H1 (cell line): Measurements from ENCODE around the gene CCSER2. TPM values are rescaled to one million over a fixed set of nuclear protein-coding genes. Genes with fewer than 3 reads are reported as not detected.

ENCODE experiments used
- CTCF ChIA-PET: fragments of 300-600 bp; sonication (Branson Sonifier 250); formaldehyde crosslinking; loops from one replicate; lab custom pipeline; 2021; ENCODE audit not compliant: partially characterized antibody; lab: Charles Lee
- POLR2A ChIA-PET: fragments of 300-600 bp; sonication (Branson Sonifier 250); formaldehyde crosslinking; loops from one replicate; lab custom pipeline; 2021; ENCODE audit warnings: inconsistent platforms; ENCODE audit not compliant: partially characterized antibody; lab: Charles Lee
- DNase-seq, 2 experiments: peaks; one replicate each; pipeline versions ENCODE4 v3.0.0 to v3.0.0-alpha.2; 2010 to 2022; ENCODE audit warnings: low spot score in 2 of 2, low read depth in 1 of 2, mixed read lengths in 1 of 2
- FAIRE-seq: peaks from 2 replicates; lab custom pipeline; 2011; peaks lifted over from hg19 to GRCh38; lab: Jason Lieb, UNC
- H2AFZ ChIP-seq: 2 replicates; pipeline ENCODE4 v1.8.1; 2012; ENCODE audit warnings: low read length, inconsistent platforms
- H2AK5ac ChIP-seq: 2 replicates; pipeline ENCODE4 v1.6.1; 2013; ENCODE audit warnings: low read depth, low read length
- H2BK120ac ChIP-seq: replicated peaks from 2 replicates; pipeline ENCODE3; 2013; ENCODE audit warnings: low read depth, low read length, inconsistent platforms
- H2BK12ac ChIP-seq: 2 replicates; pipeline ENCODE4 v1.6.1; 2013; ENCODE audit warnings: low read depth, low read length
- H2BK15ac ChIP-seq: 2 replicates; pipeline ENCODE4 v1.6.1; 2013; ENCODE audit warnings: low read length
- H2BK20ac ChIP-seq: 2 replicates; pipeline ENCODE4 v1.6.1; 2013; ENCODE audit warnings: low read length
- H2BK5ac ChIP-seq: 2 replicates; pipeline ENCODE4 v1.6.1; 2013; ENCODE audit warnings: low read depth, low read length
- H3K14ac ChIP-seq: 2 replicates; pipeline ENCODE4 v1.6.1; 2013; ENCODE audit warnings: inconsistent platforms; ENCODE audit not compliant: insufficient read length
- H3K18ac ChIP-seq: 2 replicates; pipeline ENCODE4 v1.6.1; 2013; ENCODE audit warnings: low read length; ENCODE audit errors: extremely low read depth
- H3K23ac ChIP-seq: 2 replicates; pipeline ENCODE4 v1.6.1; 2013; ENCODE audit warnings: inconsistent platforms; ENCODE audit not compliant: insufficient read length
- H3K23me2 ChIP-seq: 2 replicates; pipeline ENCODE4 v1.6.1; 2013; ENCODE audit warnings: low read depth, low read length
- H3K27ac ChIP-seq: 2 replicates; pipeline ENCODE4 v1.6.1; 2011; ENCODE audit warnings: low read depth, low read length, inconsistent platforms
- H3K27me3 ChIP-seq, 4 experiments: replicated peaks in 1 of 4; 1 replicate in 1 of 4; 2 replicates in 3 of 4; pipeline versions ENCODE4 v1.6.1 to v1.8.1; 2011 to 2013; ENCODE audit warnings: low read length in 3 of 4, mild to moderate bottlenecking in 3 of 4, inconsistent platforms in 2 of 4, mixed read lengths in 2 of 4, moderate library complexity in 1 of 4; ENCODE audit not compliant: control insufficient read depth in 3 of 4, insufficient read depth in 3 of 4; ENCODE audit errors: extremely low read depth in 1 of 4
- H3K36me3 ChIP-seq, 4 experiments: 2 replicates each; pipeline versions ENCODE4 v1.6.1 to v1.8.1; 2011 to 2013; ENCODE audit warnings: mild to moderate bottlenecking in 4 of 4, low read length in 3 of 4, moderate library complexity in 2 of 4, control low read depth in 1 of 4, inconsistent platforms in 1 of 4; ENCODE audit not compliant: insufficient read depth in 4 of 4, control insufficient read depth in 2 of 4
- H3K4ac ChIP-seq: replicated peaks from 2 replicates; pipeline ENCODE3; 2013; ENCODE audit warnings: low read length, low read depth, mixed read lengths, inconsistent platforms; ENCODE audit not compliant: insufficient read length
- H3K4me1 ChIP-seq, 4 experiments: replicated peaks in 1 of 4; 1 replicate in 1 of 4; 2 replicates in 3 of 4; pipeline versions ENCODE4 v1.6.1 to v1.8.1; 2011 to 2013; ENCODE audit warnings: low read length in 3 of 4, inconsistent platforms in 2 of 4, mixed read lengths in 1 of 4; ENCODE audit not compliant: insufficient read depth in 4 of 4, control insufficient read depth in 3 of 4
- H3K4me2 ChIP-seq, 2 experiments: 2 replicates each; pipeline versions ENCODE4 v1.6.1 to v1.8.1; 2011 to 2013; ENCODE audit warnings: low read depth in 2 of 2, low read length in 2 of 2, control low read depth in 1 of 2, inconsistent platforms in 1 of 2, mild to moderate bottlenecking in 1 of 2; ENCODE audit not compliant: insufficient read depth in 1 of 2
- H3K4me3 ChIP-seq, 4 experiments: fragments of 200-600, 300-600 bp in 1 of 4; sonication (generic), shearing (Covaris generic), sonication (Bioruptor Twin) in 1 of 4; 2 replicates each; pipeline versions ENCODE4 v1.5.1 to v1.8.1; 2011 to 2016; ENCODE audit warnings: low read length in 4 of 4, low read depth in 3 of 4, control low read depth in 2 of 4, inconsistent platforms in 2 of 4, mild to moderate bottlenecking in 2 of 4, mixed read lengths in 1 of 4, moderate library complexity in 1 of 4; ENCODE audit not compliant: insufficient read depth in 2 of 4; ENCODE audit errors: extremely low read depth in 1 of 4
- H3K56ac ChIP-seq: replicated peaks from 2 replicates; pipeline ENCODE3; 2013; ENCODE audit warnings: low read depth, mild to moderate bottlenecking, mixed read lengths, low read length, inconsistent platforms; ENCODE audit not compliant: insufficient read length
- H3K79me1 ChIP-seq: 2 replicates; pipeline ENCODE4 v1.6.1; 2013; ENCODE audit warnings: low read depth, low read length, control low read depth
- H3K79me2 ChIP-seq, 2 experiments: 2 replicates each; pipeline versions ENCODE4 v1.6.1 to v1.8.1; 2012 to 2013; ENCODE audit warnings: low read length in 2 of 2, mild to moderate bottlenecking in 2 of 2, inconsistent platforms in 1 of 2; ENCODE audit not compliant: insufficient read depth in 2 of 2, control insufficient read depth in 1 of 2
- H3K9ac ChIP-seq, 4 experiments: replicated peaks in 1 of 4; 1 replicate in 1 of 4; 2 replicates in 3 of 4; pipeline versions ENCODE4 v1.6.1 to v1.8.1; 2011 to 2013; ENCODE audit warnings: low read depth in 3 of 4, low read length in 3 of 4, control low read depth in 2 of 4, mild to moderate bottlenecking in 2 of 4, moderate library complexity in 2 of 4, inconsistent platforms in 1 of 4; ENCODE audit errors: extremely low read depth in 1 of 4
- H3K9me3 ChIP-seq, 2 experiments: 2 replicates each; pipeline versions ENCODE4 v1.6.1 to v1.8.1; 2012 to 2013; ENCODE audit warnings: mild to moderate bottlenecking in 2 of 2, moderate library complexity in 2 of 2, control low read depth in 1 of 2, inconsistent platforms in 1 of 2, low read depth in 1 of 2, low read length in 1 of 2, mixed read lengths in 1 of 2; ENCODE audit not compliant: insufficient read depth in 2 of 2
- H4K20me1 ChIP-seq, 2 experiments: replicated peaks in 1 of 2; 2 replicates each; pipeline versions ENCODE3 to v1.8.1; 2011 to 2013; ENCODE audit warnings: inconsistent platforms in 2 of 2, low read length in 2 of 2, mild to moderate bottlenecking in 1 of 2; ENCODE audit not compliant: insufficient read depth in 2 of 2, control insufficient read depth in 1 of 2
- H4K5ac ChIP-seq: 2 replicates; pipeline ENCODE4 v1.6.1; 2013; ENCODE audit warnings: low read length, low read depth, mixed read lengths, inconsistent platforms; ENCODE audit not compliant: insufficient read length
- H4K8ac ChIP-seq: 2 replicates; pipeline ENCODE4 v1.8.0; 2013; ENCODE audit warnings: mild to moderate bottlenecking, moderate library complexity, low read length, inconsistent platforms; ENCODE audit not compliant: insufficient read depth; ENCODE audit errors: extremely low read depth
- H4K91ac ChIP-seq: replicated peaks from 2 replicates; pipeline ENCODE3; 2013; ENCODE audit warnings: low read length, mixed read lengths, inconsistent platforms; ENCODE audit not compliant: insufficient read length
- BACH1 ChIP-seq: IDR thresholded peaks from 2 replicates; pipeline ENCODE4 v1.6.1; 2012; ENCODE audit warnings: low read length, improper control_type of control experiment
- CHD1 ChIP-seq: IDR thresholded peaks from 2 replicates; pipeline ENCODE4 v1.6.1; 2012; ENCODE audit warnings: low read depth, low read length, improper control_type of control experiment
- EZH2 ChIP-seq: fragments of 200-600 bp; sonication (generic); IDR thresholded peaks from 2 replicates; pipeline ENCODE4 v1.7.1; 2012; ENCODE audit warnings: low read depth, mild to moderate bottlenecking, moderate library complexity, low read length, inconsistent platforms; ENCODE audit not compliant: severe bottlenecking
- FOSL1 ChIP-seq: IDR thresholded peaks from 2 replicates; pipeline ENCODE4 v1.6.1; 2011; ENCODE audit warnings: mild to moderate bottlenecking, low read depth, low read length, moderate library complexity; ENCODE audit not compliant: insufficient read depth
- HDAC6 ChIP-seq: IDR thresholded peaks from one replicate; pipeline ENCODE4 v1.7.1; 2012; ENCODE audit warnings: low read depth, mild to moderate bottlenecking, inconsistent platforms, low read length, moderate library complexity
- KDM4A ChIP-seq: IDR thresholded peaks from one replicate; pipeline ENCODE4 v1.7.1; 2012; ENCODE audit warnings: low read depth, mild to moderate bottlenecking, moderate library complexity, low read length, inconsistent platforms; ENCODE audit not compliant: severe bottlenecking
- NANOG ChIP-seq: IDR thresholded peaks from 2 replicates; pipeline ENCODE4 v1.6.1; 2011; ENCODE audit warnings: low read length, low read depth, mild to moderate bottlenecking, inconsistent platforms; ENCODE audit not compliant: insufficient read depth, poor library complexity, severe bottlenecking
- POLR2A ChIP-seq, 2 experiments: IDR thresholded peaks; 1 replicate in 1 of 2; 2 replicates in 1 of 2; pipeline ENCODE4 v1.6.1; 2011; ENCODE audit warnings: low read depth in 2 of 2, low read length in 2 of 2, mild to moderate bottlenecking in 2 of 2; ENCODE audit errors: control extremely low read depth in 1 of 2
- RAD21 ChIP-seq, 2 experiments: IDR thresholded peaks in 1 of 2; conservative IDR thresholded peaks in 1 of 2; 2 replicates each; pipeline ENCODE4 v1.6.1; 2011; ENCODE audit warnings: low read depth in 2 of 2, low read length in 2 of 2, improper control_type of control experiment in 1 of 2, inconsistent platforms in 1 of 2, mild to moderate bottlenecking in 1 of 2, moderate library complexity in 1 of 2
- YY1 ChIP-seq: IDR thresholded peaks from 2 replicates; pipeline ENCODE4 v1.6.1; 2011; ENCODE audit warnings: low read depth, mild to moderate bottlenecking, low read length
- WGBS, 2 experiments: shearing (Covaris generic) in 1 of 2; methylation state at CpG; one replicate each; pipeline versions ENCODE4 v1.1.6 to v1.1.7; 2013 to 2015; ENCODE audit warnings: low lambda C conversion rate in 2 of 2, mixed read lengths in 2 of 2, inconsistent platforms in 1 of 2, low coverage in 1 of 2, missing lambda C conversion rate in 1 of 2; ENCODE audit not compliant: insufficient replicate concordance in 2 of 2, insufficient coverage in 1 of 2, insufficient read length in 1 of 2; ENCODE audit errors: extremely low coverage in 1 of 2, missing lambda C conversion rate in 1 of 2; 5-methylcytosine and 5-hydroxymethylcytosine counted together
- polyA plus RNA-seq, 7 experiments: library from polyadenylated mRNA; depleted of rRNA in 3 of 7; stranded (reverse) in 5 of 7; unstranded in 2 of 7; fragments of >200 nt in 5 of 7; fragments of 200-250 nt in 2 of 7; gene quantifications; 1 replicate in 5 of 7; 2 replicates in 1 of 7; 4 replicates in 1 of 7; pipeline versions ENCODE4 v1.2.1 to v1.2.3, GENCODE V29; 2011 to 2013; ENCODE audit warnings: missing spikeins in 2 of 7, mixed read lengths in 2 of 7
- total RNA-seq: library from RNA; stranded (reverse); fragmentation: NEBNext Ultra II Directional; extraction: Animal tissue kit (Norgen Biotek cat#: 25700); gene quantifications from 2 replicates; pipeline ENCODE4 v1.2.1, GENCODE V29; 2021

The CCSER2 gene
- total and polyA plus RNA-seq, 2 of the 8 experiments (the other 6 are each of a cell fraction or from before 2014, with no cell fraction given): 6.9 to 30.5 TPM

GRCh38 chr10:84293171-84293570, 35.2 kb upstream of the CCSER2 start:
- Histone ChIP-seq H3K4me2 (no peak overlapping the region), H2AFZ (no peak overlapping the region), H3K9ac (no peak overlapping the region), H3K4ac (no peak overlapping the region), H3K56ac (no peak overlapping the region), H3K9me3 (no peaks in the 10 kb centered on the region), H2BK5ac (no peak overlapping the region), H3K79me2 (no peaks in the 10 kb centered on the region), H2BK12ac (no peak overlapping the region), H2BK120ac (no peak overlapping the region), H4K20me1 (no peaks in the 10 kb centered on the region), H3K79me1 (no peaks in the 10 kb centered on the region; the same call in 1 of the 2 replicates), H3K36me3 (no peaks in the 10 kb centered on the region; a peak in 1 of 8 replicates), H4K8ac (no peak overlapping the region), H3K23ac (no peak overlapping the region), H2BK15ac (no peak overlapping the region), H3K14ac (no peak overlapping the region), H4K5ac (no peak overlapping the region), H3K27me3 (no peaks in the 10 kb centered on the region), H3K18ac (no peak overlapping the region), H3K4me3 (no peak overlapping the region), H2AK5ac (no peak overlapping the region), H3K4me1 (peaks cover 3 to 13% (median 7%) of the 10 kb centered on the region in 4 experiments; a peak in 3 of 7 replicates), H2BK20ac (no peak overlapping the region), H3K23me2 (0 out of 2 replicates have a peak, but pooled peaks cover under 1% of the 10 kb centered on the region), H4K91ac (no peak overlapping the region), H3K27ac (no peak overlapping the region)
- POLR2A ChIA-PET: no interaction called here
- FAIRE-seq (no peak), DNase-seq (no peak)
- CTCF ChIA-PET: interaction anchor here (0.7 to 6.9 kb wide), 7 partner anchors 26 to 247 kb away, joined by 3 to 33 read pairs (median 5); no protein-coding TSS in a partner anchor
- WGBS, 2 experiments: 100% methylated on average over 1 of the region's 1 CpG; no CpG with 5 or more reads in 1 of the 2 experiments
- TF ChIP-seq YY1 (no peak), CHD1 (no peak), HDAC6 (no peak), NANOG (no peak), BACH1 (no peak), POLR2A (IDR thresholded peaks at IDR 0.05; ENCODE audit: control extremely low read depth in 1 of 2, low read depth in 2 of 2, low read length in 2 of 2) (no peak), KDM4A (no peak), EZH2 (no peak), RAD21 (IDR thresholded peaks at IDR 0.05 in 1 of 2, conservative IDR thresholded peaks at IDR 0.05 in 1 of 2; ENCODE audit: low read depth in 2 of 2, low read length in 2 of 2) (no peak), FOSL1 (no peak)
